Neural cell (in vitro differentiated cells): ENCODE measurements around the gene NOMO2.
"Not testable (repeated sequence)": the region's sequence is repeated elsewhere in the genome, so short reads cannot be mapped to it uniquely, and the experiment has no call there.

Experiments used
- CTCF ChIP-seq: fragments of 450-650 bp; IDR thresholded peaks from 2 replicates; pipeline ENCODE4 v1.5.1; 2014; ENCODE audit warnings: antibody characterized with exemption, mild to moderate bottlenecking, moderate library complexity; ENCODE audit not compliant: poor library complexity, severe bottlenecking
- POLR2AphosphoS5 ChIP-seq: IDR thresholded peaks from 2 replicates; pipeline ENCODE4 v1.6.1; 2012

DNA sequence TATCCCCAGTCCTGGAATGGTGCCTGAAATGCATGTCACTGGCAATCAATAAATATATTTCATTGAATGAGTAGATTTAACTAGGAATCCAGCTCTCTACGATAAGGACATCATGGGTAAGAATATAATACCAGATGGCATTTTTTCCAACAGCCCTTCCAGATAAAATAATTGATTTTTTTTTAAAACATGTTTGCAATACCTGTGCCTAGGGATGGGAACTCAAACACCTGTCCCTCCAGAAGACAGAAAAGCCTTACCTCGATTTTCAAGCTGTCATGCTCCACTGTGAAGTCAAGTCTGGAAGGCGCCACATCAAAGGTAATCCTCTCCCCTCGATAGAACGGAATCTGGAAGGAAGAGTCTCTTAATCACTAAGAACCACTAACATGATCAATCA, 20.0 kb downstream of the NOMO2 start:
- not testable (repeated sequence) for TF ChIP-seq CTCF, POLR2AphosphoS5
